HG02798 (cell line): ENCODE measurements around the gene BAIAP2.

Source experiments
- ATAC-seq: cut with Tn5 transposase; IDR thresholded peaks from one replicate; pipeline ENCODE4 v1.9.1; 2021; ENCODE audit warnings: mild to moderate bottlenecking; ENCODE audit not compliant: unreplicated experiment, poor library complexity

The BAIAP2 gene

GRCh38 chr17:81082177-81083073 is 47.5 kb downstream of the BAIAP2 start:
- ATAC-seq, result no peak

- ATAC-seq, result no peak
Measured at GRCh38 chr17:81083125-81083765, 48.3 kb downstream of the BAIAP2 start.

- ATAC-seq, result no peak
Measured at GRCh38 chr17:81084680-81085419, 49.9 kb downstream of the BAIAP2 start.

GRCh38 chr17:81085420-81085911 is 50.5 kb downstream of the BAIAP2 start:
- no peak for ATAC-seq

GRCh38 chr17:81086789-81087551 is 52.0 kb downstream of the BAIAP2 start:
- ATAC-seq, result no peak

- no peak for ATAC-seq
Measured at GRCh38 chr17:81090361-81091136, 55.6 kb downstream of the BAIAP2 start.

- no peak for ATAC-seq
Measured at GRCh38 chr17:81091154-81091553, 56.2 kb downstream of the BAIAP2 start.

GRCh38 chr17:81091774-81092517 is 57.0 kb downstream of the BAIAP2 start:
- ATAC-seq, result no peak

GRCh38 chr17:81092518-81093095 is 57.7 kb downstream of the BAIAP2 start:
- no peak for ATAC-seq

GRCh38 chr17:81093619-81094508 is 58.9 kb downstream of the BAIAP2 start:
- ATAC-seq, result no peak

- no peak for ATAC-seq
Measured at GRCh38 chr17:81094509-81095382, 59.8 kb downstream of the BAIAP2 start.

- ATAC-seq, result no peak
Measured at GRCh38 chr17:81095383-81095762, 60.4 kb downstream of the BAIAP2 start.

- no peak for ATAC-seq
Measured at GRCh38 chr17:81096741-81097133, 61.8 kb downstream of the BAIAP2 start.

GRCh38 chr17:81097134-81097942 is 62.4 kb downstream of the BAIAP2 start:
- no peak for ATAC-seq

- no peak for ATAC-seq
Measured at GRCh38 chr17:81097943-81098308, 63.0 kb downstream of the BAIAP2 start.

- ATAC-seq, result no peak
Measured at GRCh38 chr17:81099888-81100287, 64.9 kb downstream of the BAIAP2 start.
